GM12891 (cell line): Measurements from ENCODE around the gene CDC25C.

Source experiments
- DNase-seq: peaks from one replicate; pipeline ENCODE4 v3.0.0; 2011; ENCODE audit warnings: low spot score; ENCODE audit not compliant: insufficient read length
- FAIRE-seq: peaks from 2 replicates; lab custom pipeline; 2011; peaks lifted over from hg19 to GRCh38; lab: Jason Lieb, UNC
- PAX5 ChIP-seq: IDR thresholded peaks from 2 replicates; pipeline ENCODE4 v1.6.1; 2011; ENCODE audit warnings: low read length, moderate library complexity, mild to moderate bottlenecking; ENCODE audit not compliant: insufficient read depth, severe bottlenecking
- POLR2A ChIP-seq: IDR thresholded peaks from 2 replicates; pipeline ENCODE4 v1.6.1; 2011; ENCODE audit warnings: low read depth, low read length, control low read depth
- POLR2AphosphoS5 ChIP-seq: IDR thresholded peaks from 2 replicates; pipeline ENCODE4 v1.6.1; 2011; ENCODE audit warnings: low read depth, low read length, control low read depth
- POU2F2 ChIP-seq: IDR thresholded peaks from 2 replicates; pipeline ENCODE4 v1.6.1; 2011; ENCODE audit warnings: low read depth, mild to moderate bottlenecking, control low read depth, low read length, moderate library complexity
- SPI1 ChIP-seq: IDR thresholded peaks from 2 replicates; pipeline ENCODE4 v1.6.1; 2011; ENCODE audit warnings: low read depth, low read length, control low read depth
- TAF1 ChIP-seq: IDR thresholded peaks from 2 replicates; pipeline ENCODE4 v1.6.1; 2011; ENCODE audit warnings: low read depth, low read length, control low read depth

The CDC25C gene

GRCh38 chr5:138280915-138281314 lies 50.7 kb downstream of the CDC25C start:
- TF ChIP-seq TAF1: no peak
- no peak for TF ChIP-seq PAX5
- TF ChIP-seq POU2F2: no peak
- no peak for TF ChIP-seq POLR2A
- no peak for TF ChIP-seq SPI1
- no peak for TF ChIP-seq POLR2AphosphoS5
- DNase-seq (no peak), FAIRE-seq (no peak)

- DNase-seq: no peak
- no peak for TF ChIP-seq TAF1
- no peak for TF ChIP-seq SPI1
- no peak for TF ChIP-seq PAX5
- TF ChIP-seq POLR2A: no peak
- TF ChIP-seq POLR2AphosphoS5: no peak
- TF ChIP-seq POU2F2: no peak
- no peak for FAIRE-seq
Measured at GRCh38 chr5:138276402-138277054, 55.1 kb downstream of the CDC25C start.

GRCh38 chr5:138275895-138276294 lies 55.7 kb downstream of the CDC25C start:
- TF ChIP-seq PAX5 (no peak), TAF1 (no peak), POU2F2 (no peak), SPI1 (no peak), POLR2A (no peak), POLR2AphosphoS5 (no peak)
- FAIRE-seq (no peak), DNase-seq (no peak)

- no peak for TF ChIP-seq POLR2A
- no peak for TF ChIP-seq POU2F2
- TF ChIP-seq TAF1: no peak
- TF ChIP-seq POLR2AphosphoS5: no peak
- no peak for TF ChIP-seq SPI1
- TF ChIP-seq PAX5: no peak
- FAIRE-seq: no peak
- no peak for DNase-seq
Measured at GRCh38 chr5:138275379-138275782, 56.2 kb downstream of the CDC25C start.

- TF ChIP-seq POU2F2: no peak
- TF ChIP-seq SPI1: no peak
- TF ChIP-seq POLR2AphosphoS5: no peak
- TF ChIP-seq PAX5: no peak
- TF ChIP-seq TAF1: no peak
- TF ChIP-seq POLR2A: no peak
- DNase-seq (peak; percentile 47), FAIRE-seq (peak; percentile 74)
Measured at GRCh38 chr5:138274189-138274853, 57.3 kb downstream of the CDC25C start, which contains the start of gene GFRA3. Gene GFRA3, minus strand, starts transcription at chr5:138274621. Its CDS starts 197 bp downstream, at chr5:138274424.

- no peak for TF ChIP-seq POLR2A
- no peak for TF ChIP-seq PAX5
- TF ChIP-seq POLR2AphosphoS5: no peak
- TF ChIP-seq POU2F2: no peak
- no peak for TF ChIP-seq SPI1
- TF ChIP-seq TAF1: no peak
- peak; percentile 31 for FAIRE-seq
Measured at GRCh38 chr5:138273834-138274188, 57.8 kb downstream of the CDC25C start.

GRCh38 chr5:138272681-138273080 lies 58.9 kb downstream of the CDC25C start:
- DNase-seq: no peak
- TF ChIP-seq POLR2A: no peak
- TF ChIP-seq SPI1: no peak
- no peak for TF ChIP-seq POLR2AphosphoS5
- TF ChIP-seq TAF1: no peak
- no peak for TF ChIP-seq POU2F2
- TF ChIP-seq PAX5: no peak
- FAIRE-seq: no peak

More at GRCh38 chr5:138273834-138274188, 57.8 kb downstream of the CDC25C start:
- DNase-seq: no peak

GRCh38 chr5:138271281-138271680 lies 60.3 kb downstream of the CDC25C start:
- DNase-seq: no peak
- TF ChIP-seq POLR2AphosphoS5 (no peak), SPI1 (no peak), PAX5 (no peak), TAF1 (no peak), POLR2A (no peak), POU2F2 (no peak)

GRCh38 chr5:138264183-138264582 lies 67.4 kb downstream of the CDC25C start:
- FAIRE-seq (no peak), DNase-seq (no peak)
- TF ChIP-seq TAF1 (no peak), POU2F2 (no peak), PAX5 (no peak), POLR2AphosphoS5 (no peak), SPI1 (no peak), POLR2A (no peak)

More at GRCh38 chr5:138271281-138271680, 60.3 kb downstream of the CDC25C start:
- FAIRE-seq: no peak

GRCh38 chr5:138263581-138263980 lies 68.0 kb downstream of the CDC25C start:
- DNase-seq (no peak), FAIRE-seq (no peak)
- TF ChIP-seq POLR2AphosphoS5 (no peak), SPI1 (no peak), POU2F2 (no peak), TAF1 (no peak), POLR2A (no peak), PAX5 (no peak)
